Stimulated activated CD4-positive, alpha-beta T cell treated with anti-CD3 and anti-CD28 coated beads, Interleukin-12 subunit alpha, Interleukin-12 subunit beta, amount 100 ng/mL, for 48 hours (primary cell): ENCODE data around the gene FAM209A.
"Not testable (repeated sequence)": the region's sequence is repeated elsewhere in the genome, so short reads cannot be mapped to it uniquely, and the experiment has no call there.

Experiments
- DNase-seq, 3 donors: peaks; one replicate each; pipeline ENCODE4 v3.0.0-alpha.2; 2020; ENCODE audit warnings: low read depth in 2 of 3, low spot score in 1 of 3

Gene FAM209A

GRCh38 chr20:56524444-56524843, at the start of gene FAM209A:
Gene FAM209A (plus strand): TSS chr20:56524744. CDS start chr20:56524809, 65 bp downstream.
- DNase-seq = not testable (repeated sequence)

- DNase-seq = no peak
These were observed 40.6 kb upstream of the FAM209A start for GRCh38 chr20:56483970-56484369.

GRCh38 chr20:56487216-56487615, 37.3 kb upstream of the FAM209A start:
- no peak for DNase-seq

GRCh38 chr20:56488566-56488965, 36.0 kb upstream of the FAM209A start:
- no peak for DNase-seq

- no peak for DNase-seq
These were observed 23.4 kb upstream of the FAM209A start for GRCh38 chr20:56501116-56501515.

GRCh38 chr20:56503916-56504315, 20.6 kb upstream of the FAM209A start:
- no peak for DNase-seq

GRCh38 chr20:56504373-56505005, 20.1 kb upstream of the FAM209A start:
- peak in 2 of 3 donors; percentile 5 to 10 for DNase-seq

- DNase-seq = no peak
These were observed 18.4 kb upstream of the FAM209A start for GRCh38 chr20:56506103-56506502.

GRCh38 chr20:56511926-56512325, 12.6 kb upstream of the FAM209A start:
- no peak for DNase-seq

- no peak for DNase-seq
These were observed 11.1 kb upstream of the FAM209A start for GRCh38 chr20:56513161-56514150.

GRCh38 chr20:56516631-56517030, 7.9 kb upstream of the FAM209A start:
- DNase-seq = no peak

GRCh38 chr20:56517211-56517610, 7.3 kb upstream of the FAM209A start:
- DNase-seq = no peak

- DNase-seq = no peak
These were observed 6.9 kb upstream of the FAM209A start for GRCh38 chr20:56517641-56518040.

- no peak for DNase-seq
These were observed 6.4 kb upstream of the FAM209A start for GRCh38 chr20:56518126-56518525.

GRCh38 chr20:56518721-56519398, 5.7 kb upstream of the FAM209A start:
- DNase-seq = no peak

GRCh38 chr20:56519551-56519950, 5.0 kb upstream of the FAM209A start:
- no peak for DNase-seq

GRCh38 chr20:56520180-56520579, 4.4 kb upstream of the FAM209A start:
- DNase-seq = no peak

GRCh38 chr20:56520746-56521354, 3.7 kb upstream of the FAM209A start:
- DNase-seq = not testable (repeated sequence)

GRCh38 chr20:56522311-56522710, 2.2 kb upstream of the FAM209A start:
- no peak for DNase-seq

GRCh38 chr20:56527521-56527920, 3.0 kb downstream of the FAM209A start:
- DNase-seq = no peak

- not testable (repeated sequence) for DNase-seq
These were observed 8.4 kb downstream of the FAM209A start, which contains the start of gene FAM209B for GRCh38 chr20:56532946-56533345. Gene FAM209B (plus strand): TSS chr20:56533246. CDS start chr20:56533342, 96 bp downstream.
